GM12878 (cell line): Measurements from ENCODE around the gene NLE1. TPM values are rescaled to one million over a fixed set of nuclear protein-coding genes. Genes with fewer than 3 reads are reported as not detected.

ENCODE experiments used
- polyA plus RNA-seq, 11 experiments: library from polyadenylated mRNA; depleted of rRNA in 4 of 11; unstranded in 6 of 11; stranded (reverse) in 5 of 11; fragments of >200 nt; fragmentation: Nextera tagmentation in 4 of 11; fragmentation: Illumina TruSeq in 1 of 11; extraction: Ambion mirVana in 4 of 11; extraction: Trizol in 1 of 11; gene quantifications; 1 replicate in 1 of 11; 2 replicates in 10 of 11; pipeline versions ENCODE4 v1.2.1 to v1.2.3, GENCODE V29; 2011 to 2016; ENCODE audit warnings: inconsistent platforms in 2 of 11, missing spikeins in 2 of 11, low read depth in 1 of 11
- small RNA-seq: library from RNA; depleted of rRNA; stranded (forward); fragments of <200 nt; gene quantifications from one replicate; pipeline ENCODE3, GENCODE V24; 2014
- total RNA-seq, 4 experiments: library from RNA; depleted of rRNA in 3 of 4; stranded (reverse); fragments of >200 nt in 3 of 4; fragmentation: Illumina TruSeq in 1 of 4; extraction: Trizol in 1 of 4; gene quantifications; 2 replicates each; pipeline versions ENCODE4 v1.2.1 to v1.2.3, GENCODE V29; 2013 to 2021

Gene NLE1
- total and polyA plus RNA-seq, 10 of the 15 experiments (the other 5 are each of a cell fraction or from before 2014, with no cell fraction given): 2.4 to 33.5 (median 17.6) TPM

Small RNA genes lying within 50 kb of the gene (small RNA-seq; reads per million reads assigned to genes)
- not detected for gene RNU6-840P

Other genes starting within 250 kb of the NLE1 start
Only the 7 nearest of the 10 such genes appear.
- 33.8 and 38.1 TPM in 2 replicates for gene LIG3, start 161.8 kb downstream of the NLE1 start, total RNA-seq (2014; rRNA removed)
- 30.2 and 30.6 TPM in 2 replicates for gene LIG3, start 161.8 kb downstream of the NLE1 start, total RNA-seq (2014; rRNA removed; fragmentation: Illumina TruSeq; extraction: Trizol)
- gene LIG3, start 161.8 kb downstream of the NLE1 start, total RNA-seq (2021): 37.6 and 38.7 TPM in 2 replicates
- 37.4 and 41.7 TPM in 2 replicates for gene LIG3, start 161.8 kb downstream of the NLE1 start, polyA plus RNA-seq (2011; rRNA removed)
- 31.3 and 36.2 TPM in 2 replicates for gene LIG3, start 161.8 kb downstream of the NLE1 start, polyA plus RNA-seq (2014; fragmentation: Illumina TruSeq; extraction: Trizol)
- gene LIG3, start 161.8 kb downstream of the NLE1 start, polyA plus RNA-seq (2014; fragmentation: Nextera tagmentation; extraction: Ambion mirVana): 1 to 10 TPM; 6.5 to 6.6 TPM
- 37.1 and 45.4 TPM in 2 replicates for gene LIG3, start 161.8 kb downstream of the NLE1 start, polyA plus RNA-seq (2014; rRNA removed)
- 10 to 100 TPM; 24.3 to 26.3 TPM for gene LIG3, start 161.8 kb downstream of the NLE1 start, polyA plus RNA-seq (2016; fragmentation: Nextera tagmentation; extraction: Ambion mirVana)
- gene RFFL, start 78.6 kb downstream of the NLE1 start, total RNA-seq (2014; rRNA removed): 28.6 and 31.4 TPM in 2 replicates
- 25.4 and 26.1 TPM in 2 replicates for gene RFFL, start 78.6 kb downstream of the NLE1 start, total RNA-seq (2014; rRNA removed; fragmentation: Illumina TruSeq; extraction: Trizol)
- 37.4 and 38.3 TPM in 2 replicates for gene RFFL, start 78.6 kb downstream of the NLE1 start, total RNA-seq (2021)
- gene RFFL, start 78.6 kb downstream of the NLE1 start, polyA plus RNA-seq (2011; rRNA removed): 51.1 and 56.1 TPM in 2 replicates
- 25.3 and 27.0 TPM in 2 replicates for gene RFFL, start 78.6 kb downstream of the NLE1 start, polyA plus RNA-seq (2014; fragmentation: Illumina TruSeq; extraction: Trizol)
- 1 to 10 TPM; 4.7 to 6.7 TPM for gene RFFL, start 78.6 kb downstream of the NLE1 start, polyA plus RNA-seq (2014; fragmentation: Nextera tagmentation; extraction: Ambion mirVana)
- 24.5 and 26.4 TPM in 2 replicates for gene RFFL, start 78.6 kb downstream of the NLE1 start, polyA plus RNA-seq (2014; rRNA removed)
- 10 to 100 TPM; 26.7 to 31.0 TPM for gene RFFL, start 78.6 kb downstream of the NLE1 start, polyA plus RNA-seq (2016; fragmentation: Nextera tagmentation; extraction: Ambion mirVana)
- 12.0 and 12.3 TPM in 2 replicates for gene RAD51D, start 22.4 kb downstream of the NLE1 start, total RNA-seq (2014; rRNA removed)
- 10.0 and 11.5 TPM in 2 replicates for gene RAD51D, start 22.4 kb downstream of the NLE1 start, total RNA-seq (2014; rRNA removed; fragmentation: Illumina TruSeq; extraction: Trizol)
- gene RAD51D, start 22.4 kb downstream of the NLE1 start, total RNA-seq (2021): 22.1 and 26.0 TPM in 2 replicates
- 13.0 and 14.7 TPM in 2 replicates for gene RAD51D, start 22.4 kb downstream of the NLE1 start, polyA plus RNA-seq (2011; rRNA removed)
- gene RAD51D, start 22.4 kb downstream of the NLE1 start, polyA plus RNA-seq (2014; fragmentation: Illumina TruSeq; extraction: Trizol): 7.0 and 11.8 TPM in 2 replicates
- gene RAD51D, start 22.4 kb downstream of the NLE1 start, polyA plus RNA-seq (2014; fragmentation: Nextera tagmentation; extraction: Ambion mirVana): 1 to 10 TPM; 2.6 to 4.9 TPM
- 16.7 and 21.2 TPM in 2 replicates for gene RAD51D, start 22.4 kb downstream of the NLE1 start, polyA plus RNA-seq (2014; rRNA removed)
- gene RAD51D, start 22.4 kb downstream of the NLE1 start, polyA plus RNA-seq (2016; fragmentation: Nextera tagmentation; extraction: Ambion mirVana): 10 to 100 TPM; 24.2 to 29.3 TPM
- 0.11 TPM in 1 of 2 replicates, not detected in the other for gene FNDC8, start 20.7 kb downstream of the NLE1 start, total RNA-seq (2014; rRNA removed)
- not detected in 2 replicates for gene FNDC8, start 20.7 kb downstream of the NLE1 start, total RNA-seq (2014; rRNA removed; fragmentation: Illumina TruSeq; extraction: Trizol)
- 0.15 TPM in 1 of 2 replicates, not detected in the other for gene FNDC8, start 20.7 kb downstream of the NLE1 start, total RNA-seq (2021)
- gene FNDC8, start 20.7 kb downstream of the NLE1 start, polyA plus RNA-seq (2011; rRNA removed): not detected in 2 replicates
- gene FNDC8, start 20.7 kb downstream of the NLE1 start, polyA plus RNA-seq (2014; fragmentation: Illumina TruSeq; extraction: Trizol): not detected in 2 replicates
- under 1 TPM in 1 of 2 experiments, not detected in 1; 0.06 TPM for gene FNDC8, start 20.7 kb downstream of the NLE1 start, polyA plus RNA-seq (2014; fragmentation: Nextera tagmentation; extraction: Ambion mirVana)
- 0.09 TPM in 1 of 2 replicates, not detected in the other for gene FNDC8, start 20.7 kb downstream of the NLE1 start, polyA plus RNA-seq (2014; rRNA removed)
- gene FNDC8, start 20.7 kb downstream of the NLE1 start, polyA plus RNA-seq (2016; fragmentation: Nextera tagmentation; extraction: Ambion mirVana): not detected
- not detected in 2 replicates for gene UNC45B, start 5.5 kb upstream of the NLE1 start, total RNA-seq (2014; rRNA removed)
- gene UNC45B, start 5.5 kb upstream of the NLE1 start, total RNA-seq (2014; rRNA removed; fragmentation: Illumina TruSeq; extraction: Trizol): not detected in 2 replicates
- not detected in 2 replicates for gene UNC45B, start 5.5 kb upstream of the NLE1 start, total RNA-seq (2021)
- gene UNC45B, start 5.5 kb upstream of the NLE1 start, polyA plus RNA-seq (2011; rRNA removed): not detected in 2 replicates
- gene UNC45B, start 5.5 kb upstream of the NLE1 start, polyA plus RNA-seq (2014; fragmentation: Illumina TruSeq; extraction: Trizol): not detected in 2 replicates
- not detected for gene UNC45B, start 5.5 kb upstream of the NLE1 start, polyA plus RNA-seq (2014; fragmentation: Nextera tagmentation; extraction: Ambion mirVana)
- not detected in 2 replicates for gene UNC45B, start 5.5 kb upstream of the NLE1 start, polyA plus RNA-seq (2014; rRNA removed)
- under 1 TPM in 1 of 2 experiments, not detected in 1; 0.03 TPM for gene UNC45B, start 5.5 kb upstream of the NLE1 start, polyA plus RNA-seq (2016; fragmentation: Nextera tagmentation; extraction: Ambion mirVana)
- not detected in 2 replicates for gene SLC35G3, start 52.1 kb upstream of the NLE1 start, total RNA-seq (2014; rRNA removed)
- gene SLC35G3, start 52.1 kb upstream of the NLE1 start, total RNA-seq (2014; rRNA removed; fragmentation: Illumina TruSeq; extraction: Trizol): not detected in 2 replicates
- gene SLC35G3, start 52.1 kb upstream of the NLE1 start, total RNA-seq (2021): not detected in 2 replicates
- not detected in 2 replicates for gene SLC35G3, start 52.1 kb upstream of the NLE1 start, polyA plus RNA-seq (2011; rRNA removed)
- not detected in 2 replicates for gene SLC35G3, start 52.1 kb upstream of the NLE1 start, polyA plus RNA-seq (2014; fragmentation: Illumina TruSeq; extraction: Trizol)
- gene SLC35G3, start 52.1 kb upstream of the NLE1 start, polyA plus RNA-seq (2014; fragmentation: Nextera tagmentation; extraction: Ambion mirVana): not detected
- gene SLC35G3, start 52.1 kb upstream of the NLE1 start, polyA plus RNA-seq (2014; rRNA removed): not detected in 2 replicates
- gene SLC35G3, start 52.1 kb upstream of the NLE1 start, polyA plus RNA-seq (2016; fragmentation: Nextera tagmentation; extraction: Ambion mirVana): not detected
- 1.2 and 1.5 TPM in 2 replicates for gene SLFN5, start 100.8 kb upstream of the NLE1 start, total RNA-seq (2014; rRNA removed)
- gene SLFN5, start 100.8 kb upstream of the NLE1 start, total RNA-seq (2014; rRNA removed; fragmentation: Illumina TruSeq; extraction: Trizol): 1.1 and 1.3 TPM in 2 replicates
- 2.1 and 2.2 TPM in 2 replicates for gene SLFN5, start 100.8 kb upstream of the NLE1 start, total RNA-seq (2021)
- gene SLFN5, start 100.8 kb upstream of the NLE1 start, polyA plus RNA-seq (2011; rRNA removed): 1.7 and 2.2 TPM in 2 replicates
- gene SLFN5, start 100.8 kb upstream of the NLE1 start, polyA plus RNA-seq (2014; fragmentation: Illumina TruSeq; extraction: Trizol): 1.3 and 1.6 TPM in 2 replicates
- under 1 TPM; 0.19 to 0.58 TPM for gene SLFN5, start 100.8 kb upstream of the NLE1 start, polyA plus RNA-seq (2014; fragmentation: Nextera tagmentation; extraction: Ambion mirVana)
- gene SLFN5, start 100.8 kb upstream of the NLE1 start, polyA plus RNA-seq (2014; rRNA removed): 0.96 and 1.1 TPM in 2 replicates
- 1 to 10 TPM; 1.4 to 1.8 TPM for gene SLFN5, start 100.8 kb upstream of the NLE1 start, polyA plus RNA-seq (2016; fragmentation: Nextera tagmentation; extraction: Ambion mirVana)